ENCODE measurements around the gene SKAP1.
"Not testable (repeated sequence)": the region's sequence is repeated elsewhere in the genome, so short reads cannot be mapped to it uniquely, and the experiment has no call there.

The SKAP1 gene

DNA sequence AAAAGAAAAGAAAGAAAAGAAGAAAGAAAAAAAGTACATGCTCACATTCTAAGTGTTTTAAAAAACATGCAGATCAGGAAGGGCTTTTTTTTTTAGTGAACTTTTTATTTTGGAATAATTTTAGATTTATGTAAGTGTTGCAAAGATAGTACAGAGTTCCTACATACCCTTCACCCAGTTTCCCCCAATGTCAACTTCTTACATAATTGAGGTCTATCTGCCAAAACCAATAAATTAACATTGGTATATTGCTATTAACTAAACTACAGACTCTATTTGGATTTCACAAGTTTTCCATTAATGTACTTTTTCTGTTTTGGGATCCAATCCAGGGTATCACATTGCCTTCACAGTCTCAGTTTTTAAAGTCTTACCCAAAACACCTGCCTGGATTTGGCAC, 81.7 kb downstream of the SKAP1 start:
- peaks cover 26% of the 10 kb centered on the region for H3K27me3 ChIP-seq (ENCODE audit: control insufficient read depth, insufficient read depth, low read length, poor library complexity, severe bottlenecking)
- H3K36me3 ChIP-seq (ENCODE audit: control insufficient read depth, insufficient read depth, low read length) = no peaks in the 10 kb centered on the region
- H3K9me3 ChIP-seq (ENCODE audit: control insufficient read depth, low read length) = no peaks in the 10 kb centered on the region
- no peaks in the 10 kb centered on the region for H3K4me1 ChIP-seq (ENCODE audit: control insufficient read depth, insufficient read depth, low read length)
- H3K27ac ChIP-seq (ENCODE audit: insufficient read depth, low read depth, low read length, poor library complexity, severe bottlenecking) = no peak overlapping the region
- no peak overlapping the region for H3K4me3 ChIP-seq (ENCODE audit: insufficient read depth, low read depth, low read length)

DNA sequence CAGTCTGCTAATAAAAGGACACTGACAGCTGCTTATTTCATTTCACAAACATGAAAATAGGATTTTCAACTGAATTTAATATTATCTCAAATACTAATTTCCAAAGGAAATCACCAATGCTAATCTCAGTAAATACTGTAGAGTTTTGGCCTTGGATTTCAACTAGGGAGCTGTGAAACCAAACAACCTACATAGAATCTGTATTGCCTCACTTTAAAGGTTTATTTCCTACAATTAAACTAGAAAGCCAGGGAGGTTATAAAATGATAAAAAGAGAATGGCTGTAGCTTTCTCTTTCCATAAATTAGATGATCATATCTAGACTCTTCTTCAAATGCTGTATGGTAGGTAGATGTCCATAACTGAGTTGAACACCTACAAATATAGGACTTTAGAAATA, 82.8 kb downstream of the SKAP1 start:
- no peak overlapping the region for H3K27ac ChIP-seq (ENCODE audit: insufficient read depth, low read depth, low read length, poor library complexity, severe bottlenecking)
- no peaks in the 10 kb centered on the region for H3K9me3 ChIP-seq (ENCODE audit: control insufficient read depth, low read length)
- H3K27me3 ChIP-seq (ENCODE audit: control insufficient read depth, insufficient read depth, low read length, poor library complexity, severe bottlenecking) = peaks cover 26% of the 10 kb centered on the region
- H3K36me3 ChIP-seq (ENCODE audit: control insufficient read depth, insufficient read depth, low read length) = no peaks in the 10 kb centered on the region
- H3K4me1 ChIP-seq (ENCODE audit: control insufficient read depth, insufficient read depth, low read length) = no peaks in the 10 kb centered on the region
- no peak overlapping the region for H3K4me3 ChIP-seq (ENCODE audit: insufficient read depth, low read depth, low read length)

DNA sequence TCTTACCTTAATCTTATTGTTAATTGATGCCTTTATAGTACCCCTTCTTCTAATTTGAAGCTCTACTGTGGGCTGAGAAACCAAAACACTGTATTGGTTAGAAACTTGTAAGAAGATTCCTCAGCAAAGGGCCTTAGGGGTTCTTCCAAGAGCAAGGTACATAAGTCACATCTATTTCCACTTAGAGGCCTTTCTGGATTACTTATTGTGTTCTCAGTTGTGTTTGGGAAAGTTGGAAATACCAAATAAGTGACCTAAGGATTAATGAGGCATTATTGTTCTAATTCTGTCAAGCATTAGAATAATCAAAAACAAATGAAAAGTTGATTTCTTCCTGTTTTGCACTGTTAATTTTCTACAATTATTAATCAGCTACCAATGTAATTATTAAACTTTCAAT, 85.8 kb downstream of the SKAP1 start:
- no peaks in the 10 kb centered on the region for H3K36me3 ChIP-seq (ENCODE audit: control insufficient read depth, insufficient read depth, low read length)
- H3K4me1 ChIP-seq (ENCODE audit: control insufficient read depth, insufficient read depth, low read length) = no peaks in the 10 kb centered on the region
- no peak overlapping the region for H3K4me3 ChIP-seq (ENCODE audit: insufficient read depth, low read depth, low read length)
- peaks cover 17% of the 10 kb centered on the region for H3K27me3 ChIP-seq (ENCODE audit: control insufficient read depth, insufficient read depth, low read length, poor library complexity, severe bottlenecking)
- no peak overlapping the region for H3K27ac ChIP-seq (ENCODE audit: insufficient read depth, low read depth, low read length, poor library complexity, severe bottlenecking)
- no peaks in the 10 kb centered on the region for H3K9me3 ChIP-seq (ENCODE audit: control insufficient read depth, low read length)

DNA sequence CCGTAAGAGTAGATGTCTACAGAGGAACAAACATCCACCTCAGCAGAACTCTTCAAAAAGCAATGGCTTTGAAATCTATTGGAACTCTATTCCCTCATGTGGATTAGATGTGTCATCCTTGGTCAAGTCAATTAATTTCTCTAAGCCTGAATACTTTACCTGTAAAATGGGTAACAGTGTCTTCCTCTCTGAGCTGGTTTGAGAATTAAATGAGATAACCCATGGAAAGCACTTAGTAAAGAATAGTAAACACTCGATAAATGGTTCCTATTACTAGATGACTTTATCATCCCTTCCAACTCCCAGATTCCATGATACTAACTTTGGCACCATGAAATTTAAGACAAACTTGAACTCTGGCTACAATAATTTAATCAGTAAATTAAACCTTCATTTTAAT, 89.1 kb downstream of the SKAP1 start:
- Histone ChIP-seq H3K27ac (ENCODE audit: insufficient read depth, low read depth, low read length, poor library complexity, severe bottlenecking) (no peak overlapping the region), H3K36me3 (ENCODE audit: control insufficient read depth, insufficient read depth, low read length) (no peaks in the 10 kb centered on the region), H3K27me3 (ENCODE audit: control insufficient read depth, insufficient read depth, low read length, poor library complexity, severe bottlenecking) (peaks cover 41% of the 10 kb centered on the region), H3K9me3 (ENCODE audit: control insufficient read depth, low read length) (no peaks in the 10 kb centered on the region), H3K4me1 (ENCODE audit: control insufficient read depth, insufficient read depth, low read length) (no peaks in the 10 kb centered on the region), H3K4me3 (ENCODE audit: insufficient read depth, low read depth, low read length) (no peak overlapping the region)
- 93 to 97% methylated on average over 1 to 2 of the region's 2 CpGs for WGBS, 2 experiments

DNA sequence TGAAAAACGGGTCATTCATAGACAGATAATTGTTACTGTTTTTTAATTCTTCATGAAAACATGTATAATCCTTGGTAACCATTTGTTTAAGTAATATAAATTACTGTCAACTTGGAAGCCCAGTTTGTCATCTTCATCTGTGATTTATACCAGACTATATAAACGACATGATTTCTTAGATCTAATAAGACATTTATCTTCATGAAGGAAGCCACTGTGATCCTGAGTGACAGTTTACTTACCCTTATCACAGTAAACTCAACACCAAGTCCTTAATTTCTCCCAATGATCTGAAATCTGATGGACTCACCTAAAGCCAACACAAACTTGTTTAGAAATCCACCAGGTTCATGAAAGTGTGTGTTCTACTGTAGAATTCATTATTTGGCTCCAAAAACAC, 91.3 kb downstream of the SKAP1 start:
- H3K27me3 ChIP-seq (ENCODE audit: control insufficient read depth, insufficient read depth, low read length, poor library complexity, severe bottlenecking) = peaks cover 49% of the 10 kb centered on the region
- no peak overlapping the region for H3K4me3 ChIP-seq (ENCODE audit: insufficient read depth, low read depth, low read length)
- no peaks in the 10 kb centered on the region for H3K4me1 ChIP-seq (ENCODE audit: control insufficient read depth, insufficient read depth, low read length)
- 38 to 45% methylated on average over 1 to 2 of the region's 2 CpGs for WGBS, 2 experiments
- H3K36me3 ChIP-seq (ENCODE audit: control insufficient read depth, insufficient read depth, low read length) = no peaks in the 10 kb centered on the region
- H3K27ac ChIP-seq (ENCODE audit: insufficient read depth, low read depth, low read length, poor library complexity, severe bottlenecking) = no peak overlapping the region
- H3K9me3 ChIP-seq (ENCODE audit: control insufficient read depth, low read length) = no peaks in the 10 kb centered on the region

DNA sequence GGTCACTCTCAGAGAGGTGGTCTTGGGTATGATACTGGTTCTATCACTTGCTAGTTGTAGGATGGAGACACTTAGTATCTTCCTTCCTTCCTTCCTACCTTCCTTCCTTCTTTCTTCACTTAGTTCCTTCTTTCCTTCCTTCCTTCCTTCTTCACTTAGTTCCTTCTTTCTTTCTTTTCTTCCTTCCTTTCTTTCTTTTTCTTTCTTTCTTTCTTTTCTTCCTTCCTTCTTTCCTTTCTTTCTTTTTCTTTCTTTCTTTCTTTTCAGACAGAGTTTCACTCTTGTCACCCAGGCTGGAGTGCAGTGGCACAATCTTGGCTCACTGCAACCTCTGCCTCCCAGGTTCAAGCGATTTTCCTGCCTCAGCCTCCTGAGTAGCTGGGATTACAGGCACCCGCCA, 92.1 kb downstream of the SKAP1 start:
- not testable (repeated sequence) for H3K27ac ChIP-seq (ENCODE audit: insufficient read depth, low read depth, low read length, poor library complexity, severe bottlenecking); H3K4me1 ChIP-seq (ENCODE audit: control insufficient read depth, insufficient read depth, low read length); H3K9me3 ChIP-seq (ENCODE audit: control insufficient read depth, low read length); H3K36me3 ChIP-seq (ENCODE audit: control insufficient read depth, insufficient read depth, low read length); H3K4me3 ChIP-seq (ENCODE audit: insufficient read depth, low read depth, low read length)
- 83 to 93% methylated on average over 2 of the region's 2 CpGs for WGBS, 2 experiments
- peaks cover 55% of the 10 kb centered on the region for H3K27me3 ChIP-seq (ENCODE audit: control insufficient read depth, insufficient read depth, low read length, poor library complexity, severe bottlenecking)

DNA sequence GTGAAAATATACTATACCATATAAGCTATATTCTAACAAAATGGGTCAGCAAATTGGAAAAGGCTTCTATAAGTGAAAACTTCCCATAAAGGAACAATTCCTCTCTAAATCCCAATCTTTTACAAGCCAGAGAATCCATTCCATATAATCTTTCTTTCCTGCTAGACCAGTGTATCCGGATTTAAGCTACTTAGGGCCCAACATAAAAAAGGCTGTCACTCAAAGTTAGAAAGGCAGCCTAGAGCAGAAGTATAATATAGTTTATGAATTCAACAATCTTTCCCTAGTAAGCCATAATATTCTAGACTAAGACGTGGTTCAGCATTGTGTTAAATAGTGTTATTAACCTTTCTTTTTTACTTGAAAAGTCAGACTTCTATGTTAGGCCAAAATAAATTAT, 93.0 kb downstream of the SKAP1 start:
- no peaks in the 10 kb centered on the region for H3K9me3 ChIP-seq (ENCODE audit: control insufficient read depth, low read length)
- H3K27ac ChIP-seq (ENCODE audit: insufficient read depth, low read depth, low read length, poor library complexity, severe bottlenecking) = no peak overlapping the region
- peaks cover 55% of the 10 kb centered on the region for H3K27me3 ChIP-seq (ENCODE audit: control insufficient read depth, insufficient read depth, low read length, poor library complexity, severe bottlenecking)
- H3K4me3 ChIP-seq (ENCODE audit: insufficient read depth, low read depth, low read length) = no peak overlapping the region
- WGBS, 2 experiments = 20 to 33% methylated on average over 1 of the region's 2 CpGs
- H3K36me3 ChIP-seq (ENCODE audit: control insufficient read depth, insufficient read depth, low read length) = no peaks in the 10 kb centered on the region
- H3K4me1 ChIP-seq (ENCODE audit: control insufficient read depth, insufficient read depth, low read length) = no peaks in the 10 kb centered on the region

DNA sequence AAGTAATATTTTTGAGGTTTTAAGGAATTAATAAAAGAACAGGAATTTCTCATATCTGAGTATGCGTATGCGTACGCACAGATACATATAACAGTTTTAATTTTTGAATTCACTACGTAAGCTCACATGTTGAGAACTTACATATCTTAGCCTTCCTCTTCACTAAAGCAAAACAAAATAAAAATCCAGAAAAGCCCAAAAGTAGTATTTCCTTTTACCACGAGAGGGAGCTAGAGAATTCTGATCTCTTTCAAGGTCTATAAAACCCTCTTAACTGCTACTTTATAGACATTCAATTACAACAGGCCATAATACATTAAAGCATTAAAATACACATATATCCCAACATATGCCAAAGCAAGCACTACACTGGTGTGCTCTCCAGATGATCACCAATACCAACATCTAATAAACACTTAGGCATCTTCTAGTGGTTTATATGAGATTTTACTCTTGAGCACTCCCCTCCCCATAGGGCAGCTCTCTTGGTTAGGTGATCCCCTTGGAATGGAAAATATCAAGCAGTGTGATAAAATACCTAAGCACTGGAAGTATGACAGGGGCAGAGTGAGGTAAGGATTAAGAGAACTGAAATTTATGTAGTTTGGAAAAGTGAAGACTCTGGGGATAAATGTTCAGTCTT, 94.0 kb downstream of the SKAP1 start:
- H3K4me1 ChIP-seq (ENCODE audit: control insufficient read depth, insufficient read depth, low read length) = no peaks in the 10 kb centered on the region
- no peaks in the 10 kb centered on the region for H3K9me3 ChIP-seq (ENCODE audit: control insufficient read depth, low read length)
- no peak overlapping the region for H3K27ac ChIP-seq (ENCODE audit: insufficient read depth, low read depth, low read length, poor library complexity, severe bottlenecking)
- no peaks in the 10 kb centered on the region for H3K36me3 ChIP-seq (ENCODE audit: control insufficient read depth, insufficient read depth, low read length)
- H3K27me3 ChIP-seq (ENCODE audit: control insufficient read depth, insufficient read depth, low read length, poor library complexity, severe bottlenecking) = peaks cover 54% of the 10 kb centered on the region
- WGBS, 2 experiments = 5 to 6% methylated on average over 5 of the region's 5 CpGs
- H3K4me3 ChIP-seq (ENCODE audit: insufficient read depth, low read depth, low read length) = no peak overlapping the region

DNA sequence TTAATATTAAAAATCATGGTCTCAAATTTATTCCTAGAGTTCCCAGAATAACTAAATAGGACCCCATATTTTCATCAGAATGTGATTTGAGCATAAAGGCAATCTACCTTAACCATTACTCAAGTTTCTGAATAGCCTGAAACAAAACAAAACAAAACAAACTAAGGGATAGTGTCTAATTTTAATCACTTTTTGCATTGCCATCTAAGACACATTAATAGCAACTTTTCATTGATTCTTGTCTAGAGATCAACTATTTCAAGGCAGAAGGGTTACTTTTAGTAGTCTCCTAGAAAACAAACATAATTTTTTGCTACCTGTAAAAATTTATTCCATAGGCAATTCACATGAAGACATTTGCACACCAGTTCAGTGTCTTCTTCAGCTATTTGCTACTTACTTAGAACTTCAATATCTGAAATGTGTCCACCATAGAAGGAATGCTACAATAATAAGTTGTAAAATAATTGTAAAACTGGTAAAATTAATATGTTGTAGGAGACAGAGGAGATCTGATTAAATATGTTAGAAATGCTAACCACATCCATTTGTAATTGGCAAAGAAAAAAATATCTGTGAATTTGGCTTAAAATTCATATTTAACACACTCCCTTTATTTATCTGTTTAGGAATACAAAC, 94.7 kb downstream of the SKAP1 start:
- Histone ChIP-seq H3K36me3 (ENCODE audit: control insufficient read depth, insufficient read depth, low read length) (no peaks in the 10 kb centered on the region), H3K27ac (ENCODE audit: insufficient read depth, low read depth, low read length, poor library complexity, severe bottlenecking) (no peak overlapping the region), H3K4me1 (ENCODE audit: control insufficient read depth, insufficient read depth, low read length) (no peaks in the 10 kb centered on the region), H3K9me3 (ENCODE audit: control insufficient read depth, low read length) (no peaks in the 10 kb centered on the region), H3K27me3 (ENCODE audit: control insufficient read depth, insufficient read depth, low read length, poor library complexity, severe bottlenecking) (peaks cover 50% of the 10 kb centered on the region), H3K4me3 (ENCODE audit: insufficient read depth, low read depth, low read length) (no peak overlapping the region)

DNA sequence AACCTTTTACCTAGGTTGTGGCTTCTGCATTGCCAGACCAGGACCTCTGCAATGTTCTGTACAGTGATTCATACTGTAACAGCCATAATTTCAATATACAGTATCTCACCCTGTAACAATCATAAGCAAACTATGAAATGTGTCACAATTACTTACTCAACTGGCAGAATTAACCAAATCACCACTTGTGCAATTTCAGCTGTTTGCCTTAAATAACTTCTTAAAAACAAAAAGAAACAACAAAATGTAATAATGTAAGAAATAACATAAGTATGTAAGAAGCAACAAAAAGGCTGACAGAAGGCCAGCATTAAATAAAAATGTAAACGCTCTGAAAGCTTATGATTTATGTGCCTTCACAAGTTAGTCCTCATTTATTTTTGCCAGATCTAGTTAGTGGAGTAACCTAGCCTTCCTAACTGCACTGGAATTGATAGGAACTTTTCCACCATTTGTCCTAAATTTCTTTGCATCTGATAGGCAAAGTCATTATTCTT, 96.9 kb downstream of the SKAP1 start:
- no peak overlapping the region for H3K4me3 ChIP-seq (ENCODE audit: insufficient read depth, low read depth, low read length)
- H3K36me3 ChIP-seq (ENCODE audit: control insufficient read depth, insufficient read depth, low read length) = no peaks in the 10 kb centered on the region
- no peaks in the 10 kb centered on the region for H3K9me3 ChIP-seq (ENCODE audit: control insufficient read depth, low read length)
- H3K27me3 ChIP-seq (ENCODE audit: control insufficient read depth, insufficient read depth, low read length, poor library complexity, severe bottlenecking) = peaks cover 34% of the 10 kb centered on the region
- 86 to 97% methylated on average over 1 of the region's 1 CpG for WGBS, 2 experiments
- no peaks in the 10 kb centered on the region for H3K4me1 ChIP-seq (ENCODE audit: control insufficient read depth, insufficient read depth, low read length)
- H3K27ac ChIP-seq (ENCODE audit: insufficient read depth, low read depth, low read length, poor library complexity, severe bottlenecking) = no peak overlapping the region

DNA sequence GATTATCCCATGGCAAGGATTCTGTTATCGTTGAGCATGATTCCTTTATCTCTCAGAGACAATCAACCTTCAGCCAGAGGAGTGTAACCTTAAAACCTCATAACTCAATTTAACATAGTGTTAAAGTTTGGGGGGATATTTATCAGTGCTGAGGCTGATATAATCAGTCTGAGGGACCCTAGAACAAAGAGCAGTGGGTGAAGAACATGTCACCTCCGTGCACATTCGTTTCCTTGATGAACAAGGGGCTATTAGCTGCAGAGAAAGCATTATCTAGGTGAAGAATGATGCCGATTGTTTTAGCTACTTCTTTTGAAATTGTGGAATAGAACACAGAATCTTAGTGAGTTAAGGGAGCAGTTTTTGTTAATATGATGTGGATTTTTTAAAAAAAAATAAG, 99.1 kb downstream of the SKAP1 start:
- H3K4me1 ChIP-seq (ENCODE audit: control insufficient read depth, insufficient read depth, low read length) = no peaks in the 10 kb centered on the region
- peaks cover 16% of the 10 kb centered on the region for H3K27me3 ChIP-seq (ENCODE audit: control insufficient read depth, insufficient read depth, low read length, poor library complexity, severe bottlenecking)
- H3K9me3 ChIP-seq (ENCODE audit: control insufficient read depth, low read length) = no peaks in the 10 kb centered on the region
- no peak overlapping the region for H3K27ac ChIP-seq (ENCODE audit: insufficient read depth, low read depth, low read length, poor library complexity, severe bottlenecking)
- no peaks in the 10 kb centered on the region for H3K36me3 ChIP-seq (ENCODE audit: control insufficient read depth, insufficient read depth, low read length)
- WGBS, 2 experiments = 87 to 89% methylated on average over 4 of the region's 4 CpGs
- H3K4me3 ChIP-seq (ENCODE audit: insufficient read depth, low read depth, low read length) = no peak overlapping the region

Data from ectodermal cell (in vitro differentiated cells).